Spleen (tissue), 7 donors: ENCODE results near the gene LACTBL1.

Experiments used
- CTCF ChIP-seq, 11 experiments: fragments of 200-600 bp in 7 of 11; fragments of 450-650 bp in 4 of 11; sonication (generic) in 4 of 11; IDR thresholded peaks in 8 of 11; conservative IDR thresholded peaks in 3 of 11; 1 replicate in 7 of 11; 2 replicates in 4 of 11; pipeline versions ENCODE4 v1.4.0 to v1.8.0; 2016 to 2021; ENCODE audit warnings: antibody characterized with exemption in 11 of 11, inconsistent platforms in 4 of 11, mild to moderate bottlenecking in 1 of 11
- POLR2AphosphoS5 ChIP-seq, 3 donors: sonication (generic); formaldehyde crosslinking; IDR thresholded peaks; one replicate each; pipeline ENCODE4 v1.5.1; 2017; ENCODE audit warnings: antibody characterized with exemption in 3 of 3
- donor health status: DM: no; HTN: no; CAD: no; lungs with moderate emphysema.
- donor health status: DM: no; HTN: no; CAD: no.
- donor health status: DM: no; HTN: no; CAD: no.

- TF ChIP-seq CTCF (IDR thresholded peaks at IDR 0.05 in 8 of 11, conservative IDR thresholded peaks at IDR 0.05 in 3 of 11) (no peak), POLR2AphosphoS5 (IDR thresholded peaks at IDR 0.05) (no peak)
These were observed 41.0 kb upstream of the LACTBL1 start for GRCh38 chr1:23013657-23014056.
